ENCODE measurements around the gene CLDN3. TPM values are rescaled to one million over a fixed set of nuclear protein-coding genes. Genes with fewer than 3 reads are reported as not detected.

CLDN3 gene
- polyA plus RNA-seq, 3 donors, result 27.7 to 32.9 (median 31.7) TPM

Other genes starting within 250 kb of the CLDN3 start
- gene BAZ1B, start 248.0 kb downstream of the CLDN3 start, polyA plus RNA-seq (ENCODE audit: insufficient read length in 3 of 3), result 10 to 100 TPM; 76.6 to 86.0 (median 80.5) TPM
- 10 to 100 TPM; 34.6 to 35.5 (median 34.6) TPM for gene BCL7B, start 212.6 kb downstream of the CLDN3 start, polyA plus RNA-seq (ENCODE audit: insufficient read length in 3 of 3)
- 10 to 100 TPM; 37.9 to 40.8 (median 40.2) TPM for gene TBL2, start 191.7 kb downstream of the CLDN3 start, polyA plus RNA-seq (ENCODE audit: insufficient read length in 3 of 3)
- gene MLXIPL, start 145.7 kb downstream of the CLDN3 start, polyA plus RNA-seq (ENCODE audit: insufficient read length in 3 of 3), result 1 to 10 TPM; 1.5 to 3.4 (median 2.9) TPM
- gene VPS37D, start 102.4 kb downstream of the CLDN3 start, polyA plus RNA-seq (ENCODE audit: insufficient read length in 3 of 3), result 10 to 100 TPM in 1 of 3 donors, 1 to 10 TPM in 2; 9.9 to 11.4 (median 10.0) TPM
- gene DNAJC30, start 86.8 kb downstream of the CLDN3 start, polyA plus RNA-seq (ENCODE audit: insufficient read length in 3 of 3), result 10 to 100 TPM in 2 of 3 donors, 1 to 10 TPM in 1; 9.1 to 11.5 (median 10.2) TPM
- gene BUD23, start 86.7 kb downstream of the CLDN3 start, polyA plus RNA-seq (ENCODE audit: insufficient read length in 3 of 3), result 10 to 100 TPM; 78.7 to 85.6 (median 79.1) TPM
- gene STX1A, start 50.6 kb downstream of the CLDN3 start, polyA plus RNA-seq (ENCODE audit: insufficient read length in 3 of 3), result 1 to 10 TPM; 7.0 to 8.5 (median 7.5) TPM
- gene ABHD11, start 31.5 kb downstream of the CLDN3 start, polyA plus RNA-seq (ENCODE audit: insufficient read length in 3 of 3), result 10 to 100 TPM; 24.3 to 25.4 (median 25.2) TPM
- gene CLDN4, start 60.7 kb upstream of the CLDN3 start, polyA plus RNA-seq (ENCODE audit: insufficient read length in 3 of 3), result 10 to 100 TPM; 68.7 to 91.4 (median 76.4) TPM
- gene METTL27, start 72.2 kb upstream of the CLDN3 start, polyA plus RNA-seq (ENCODE audit: insufficient read length in 3 of 3), result 10 to 100 TPM in 1 of 3 donors, 1 to 10 TPM in 2; 3.4 to 12.2 (median 8.8) TPM
- not detected for gene TMEM270, start 90.9 kb upstream of the CLDN3 start, polyA plus RNA-seq (ENCODE audit: insufficient read length in 3 of 3)

Data from right renal cortex interstitium (tissue), 3 donors.